Ramos (cell line): Measurements from ENCODE around the gene PLS1.
"Not testable (repeated sequence)": the region's sequence is repeated elsewhere in the genome, so short reads cannot be mapped to it uniquely, and the experiment has no call there.

Experiments
- in situ Hi-C: fragments of 300-500 bp; cut with MboI; formaldehyde crosslinking; loops from one replicate; pipeline ENCODE4 v1.14.3; 2022; ENCODE audit warnings: low sequenced_read_pairs; ENCODE audit not compliant: unreplicated experiment

Gene PLS1

GRCh38 chr3:142664819-142665218 is 68.6 kb downstream of the PLS1 start:
- in situ Hi-C loops = no loop called here

- in situ Hi-C loops = no loop called here
Observed at GRCh38 chr3:142670120-142670519, 73.9 kb downstream of the PLS1 start.

GRCh38 chr3:142676151-142676550 is 80.0 kb downstream of the PLS1 start:
- in situ Hi-C loops = no loop called here

- in situ Hi-C loops = no loop called here
Observed at GRCh38 chr3:142680710-142681109, 84.5 kb downstream of the PLS1 start.

- in situ Hi-C loops = no loop called here
Observed at GRCh38 chr3:142690613-142691012, 94.4 kb downstream of the PLS1 start.

- in situ Hi-C loops = no loop called here
Observed at GRCh38 chr3:142691527-142691926, 95.3 kb downstream of the PLS1 start.

GRCh38 chr3:142693136-142693853 is 97.1 kb downstream of the PLS1 start:
- in situ Hi-C loops = no loop called here

- in situ Hi-C loops = no loop called here
Observed at GRCh38 chr3:142694225-142694624, 98.0 kb downstream of the PLS1 start.

GRCh38 chr3:142705198-142705597 is 109.0 kb downstream of the PLS1 start:
- in situ Hi-C loops = no loop called here

GRCh38 chr3:142706321-142707127 is 110.3 kb downstream of the PLS1 start:
- in situ Hi-C loops = no loop called here

GRCh38 chr3:142709207-142709606 is 113.0 kb downstream of the PLS1 start:
- in situ Hi-C loops = no loop called here

GRCh38 chr3:142714882-142715281 is 118.7 kb downstream of the PLS1 start:
- in situ Hi-C loops = not testable (repeated sequence)

GRCh38 chr3:142716102-142716501 is 119.9 kb downstream of the PLS1 start:
- in situ Hi-C loops = no loop called here

- in situ Hi-C loops = no loop called here
Observed at GRCh38 chr3:142723665-142723967, 127.4 kb downstream of the PLS1 start.

- in situ Hi-C loops = no loop called here
Observed at GRCh38 chr3:142723968-142724681, 127.9 kb downstream of the PLS1 start, which contains the start of gene TRPC1. TRPC1 (plus strand) TSS chr3:142724034; CDS start chr3:142724560, 526 bp downstream.

GRCh38 chr3:142724682-142725356 is 128.6 kb downstream of the PLS1 start:
- in situ Hi-C loops = no loop called here

- in situ Hi-C loops = no loop called here
Observed at GRCh38 chr3:142725357-142725739, 129.2 kb downstream of the PLS1 start.

- in situ Hi-C loops = no loop called here
Observed at GRCh38 chr3:142726017-142726416, 129.8 kb downstream of the PLS1 start.

- in situ Hi-C loops = no loop called here
Observed at GRCh38 chr3:142732066-142732465, 135.9 kb downstream of the PLS1 start.

- in situ Hi-C loops = no loop called here
Observed at GRCh38 chr3:142734834-142735233, 138.6 kb downstream of the PLS1 start.

- in situ Hi-C loops = no loop called here
Observed at GRCh38 chr3:142735462-142735861, 139.3 kb downstream of the PLS1 start.
